WERI-Rb-1 (cell line): ENCODE data around the gene CBFB.

ENCODE experiments used
- DNase-seq: peaks from one replicate; pipeline ENCODE4 v3.0.0-alpha.2; 2020
- H3K27ac ChIP-seq: fragments of 250-450 bp; sonication (Bioruptor Pico); 2 replicates; pipeline ENCODE4 v1.5.1; 2020; ENCODE audit warnings: mild to moderate bottlenecking, moderate library complexity
- H3K27me3 ChIP-seq: fragments of 250-450 bp; sonication (Bioruptor Pico); 2 replicates; pipeline ENCODE4 v1.5.1; 2021; ENCODE audit warnings: mild to moderate bottlenecking, low read depth, moderate library complexity; ENCODE audit not compliant: insufficient read depth, severe bottlenecking
- H3K36me3 ChIP-seq: fragments of 250-450 bp; sonication (Bioruptor Pico); 2 replicates; pipeline ENCODE4 v1.5.1; 2020; ENCODE audit warnings: mild to moderate bottlenecking, moderate library complexity
- H3K4me3 ChIP-seq: 2 replicates; pipeline ENCODE4 v1.5.1; 2011; ENCODE audit warnings: low read depth, mild to moderate bottlenecking, control low read depth, low read length
- H3K9me3 ChIP-seq: fragments of 250-450 bp; sonication (Bioruptor Pico); 2 replicates; pipeline ENCODE4 v1.5.1; 2021; ENCODE audit warnings: mild to moderate bottlenecking, moderate library complexity; ENCODE audit not compliant: severe bottlenecking
- TF ChIP-seq, protein P1 (sequence below): IDR thresholded peaks from 2 replicates; pipeline ENCODE4 v1.5.1; 2011; ENCODE audit warnings: low read depth, mild to moderate bottlenecking, control low read depth, inconsistent platforms, low read length

Gene CBFB

GRCh38 chr16:67084345-67085028 lies 55.5 kb downstream of the CBFB start:
- Histone ChIP-seq H3K27ac (no peak overlapping the region), H3K9me3 (no peaks in the 10 kb centered on the region), H3K4me3 (no peak overlapping the region), H3K27me3 (no peaks in the 10 kb centered on the region), H3K36me3 (peaks cover 32% of the 10 kb centered on the region)
- TF ChIP-seq, protein P1, sequence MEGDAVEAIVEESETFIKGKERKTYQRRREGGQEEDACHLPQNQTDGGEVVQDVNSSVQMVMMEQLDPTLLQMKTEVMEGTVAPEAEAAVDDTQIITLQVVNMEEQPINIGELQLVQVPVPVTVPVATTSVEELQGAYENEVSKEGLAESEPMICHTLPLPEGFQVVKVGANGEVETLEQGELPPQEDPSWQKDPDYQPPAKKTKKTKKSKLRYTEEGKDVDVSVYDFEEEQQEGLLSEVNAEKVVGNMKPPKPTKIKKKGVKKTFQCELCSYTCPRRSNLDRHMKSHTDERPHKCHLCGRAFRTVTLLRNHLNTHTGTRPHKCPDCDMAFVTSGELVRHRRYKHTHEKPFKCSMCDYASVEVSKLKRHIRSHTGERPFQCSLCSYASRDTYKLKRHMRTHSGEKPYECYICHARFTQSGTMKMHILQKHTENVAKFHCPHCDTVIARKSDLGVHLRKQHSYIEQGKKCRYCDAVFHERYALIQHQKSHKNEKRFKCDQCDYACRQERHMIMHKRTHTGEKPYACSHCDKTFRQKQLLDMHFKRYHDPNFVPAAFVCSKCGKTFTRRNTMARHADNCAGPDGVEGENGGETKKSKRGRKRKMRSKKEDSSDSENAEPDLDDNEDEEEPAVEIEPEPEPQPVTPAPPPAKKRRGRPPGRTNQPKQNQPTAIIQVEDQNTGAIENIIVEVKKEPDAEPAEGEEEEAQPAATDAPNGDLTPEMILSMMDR, result no peak
- no peak for DNase-seq

GRCh38 chr16:67086822-67087221 lies 57.9 kb downstream of the CBFB start:
- TF ChIP-seq, protein P1, result no peak
- H3K27me3 ChIP-seq, result no peaks in the 10 kb centered on the region
- H3K4me3 ChIP-seq, result no peak overlapping the region
- DNase-seq, result no peak
- H3K36me3 ChIP-seq, result peaks cover 32% of the 10 kb centered on the region
- no peak overlapping the region for H3K27ac ChIP-seq
- H3K9me3 ChIP-seq, result no peaks in the 10 kb centered on the region

DNA sequence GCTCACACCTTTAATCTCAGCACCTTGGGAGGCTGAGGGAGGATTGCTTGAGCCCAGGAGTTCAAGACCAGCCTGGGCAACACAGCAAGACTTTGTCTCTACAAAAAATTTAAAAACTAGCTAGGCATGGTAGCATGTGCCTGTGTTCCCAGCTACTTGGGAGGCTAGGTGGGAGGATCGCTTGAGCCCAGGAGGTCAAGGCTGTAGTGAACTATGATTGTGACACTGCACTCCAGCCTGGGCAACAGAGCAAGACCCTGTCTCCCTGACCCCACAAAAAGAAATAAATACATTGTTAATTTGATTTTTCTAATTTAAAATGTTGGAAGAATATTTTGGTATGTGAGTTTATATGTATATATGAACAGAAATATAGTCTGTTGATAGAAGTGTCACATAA lies 58.3 kb downstream of the CBFB start:
- no peak for DNase-seq
- H3K36me3 ChIP-seq, result peaks cover 36% of the 10 kb centered on the region

GRCh38 chr16:67087803-67088202 lies 58.9 kb downstream of the CBFB start:
- Histone ChIP-seq H3K9me3 (no peaks in the 10 kb centered on the region), H3K36me3 (peaks cover 37% of the 10 kb centered on the region), H3K27ac (no peak overlapping the region), H3K27me3 (no peaks in the 10 kb centered on the region), H3K4me3 (no peak overlapping the region)
- TF ChIP-seq, protein P1, result no peak
- DNase-seq, result no peak

More for the DNA sequence above, 58.3 kb downstream of the CBFB start:
- no peak overlapping the region for H3K27ac ChIP-seq
- H3K27me3 ChIP-seq, result no peaks in the 10 kb centered on the region
- H3K4me3 ChIP-seq, result no peak overlapping the region
- H3K9me3 ChIP-seq, result no peaks in the 10 kb centered on the region
- TF ChIP-seq, protein P1, result no peak

DNA sequence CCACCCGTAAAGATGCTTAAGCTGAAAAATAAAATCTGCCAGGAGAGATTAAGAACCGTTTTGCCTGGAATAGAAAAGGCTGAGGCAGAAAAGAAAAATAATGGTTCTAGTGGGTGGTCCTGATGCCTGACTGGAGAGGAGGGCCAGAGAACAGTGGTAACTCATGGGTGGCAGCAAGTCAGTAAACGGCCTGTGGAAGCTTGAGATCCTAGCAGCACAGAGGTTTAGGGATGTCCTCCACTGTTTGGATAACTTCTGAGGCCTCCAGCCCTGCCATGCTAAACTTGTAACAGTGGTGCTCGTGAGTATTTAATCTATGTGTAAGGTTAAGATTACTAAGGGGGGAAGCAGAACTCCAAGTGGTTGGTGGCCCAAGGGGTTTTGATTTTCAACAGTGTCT lies 59.6 kb downstream of the CBFB start:
- H3K27me3 ChIP-seq, result no peaks in the 10 kb centered on the region
- no peak for DNase-seq
- TF ChIP-seq, protein P1, result no peak
- no peak overlapping the region for H3K4me3 ChIP-seq
- H3K27ac ChIP-seq, result no peak overlapping the region
- no peaks in the 10 kb centered on the region for H3K9me3 ChIP-seq
- H3K36me3 ChIP-seq, result peaks cover 37% of the 10 kb centered on the region

- H3K4me3 ChIP-seq, result no peak overlapping the region
- H3K36me3 ChIP-seq, result peaks cover 37% of the 10 kb centered on the region
These were observed 60.2 kb downstream of the CBFB start for GRCh38 chr16:67089101-67089500.

More at GRCh38 chr16:67089101-67089500, 60.2 kb downstream of the CBFB start:
- TF ChIP-seq, protein P1, result no peak
- no peak for DNase-seq
- Histone ChIP-seq H3K27ac (no peak overlapping the region), H3K9me3 (no peaks in the 10 kb centered on the region), H3K27me3 (no peaks in the 10 kb centered on the region)
